Stimulated activated naive B cell treated with anti-CD40 and anti-IgM and Interleukin-4, amounts not matched to agents 10 μg/mL and 1 μg/mL and 100 μg/mL, for 72 hours (primary cell): ENCODE data around the gene LXN.

Experiments
- ATAC-seq, 2 donors: fragments of 150-1000 bp; cut with Tn5 transposase; replicated peaks; 2 replicates each; pipeline ENCODE4 v1.10.0; 2021; ENCODE audit warnings: moderate library complexity in 1 of 2
- DNase-seq: peaks from one replicate; pipeline ENCODE4 v3.0.0; 2021
- H3K27ac Mint-ChIP-seq: one replicate; pipeline ENCODE4 v1.8.0; 2022; ENCODE audit warnings: mild to moderate bottlenecking, mixed read lengths
- H3K27me3 Mint-ChIP-seq, 2 donors: one replicate each; pipeline ENCODE4 v1.8.0; 2022; ENCODE audit warnings: mixed read lengths in 2 of 2
- H3K36me3 Mint-ChIP-seq, 2 donors: one replicate each; pipeline ENCODE4 v1.8.0; 2022; ENCODE audit warnings: mixed read lengths in 2 of 2, mild to moderate bottlenecking in 1 of 2
- H3K4me1 Mint-ChIP-seq, 2 donors: one replicate each; pipeline ENCODE4 v1.8.0; 2022; ENCODE audit warnings: mixed read lengths in 2 of 2, mild to moderate bottlenecking in 1 of 2
- H3K4me3 Mint-ChIP-seq, 2 donors: one replicate each; pipeline ENCODE4 v1.8.0; 2022; ENCODE audit warnings: mild to moderate bottlenecking in 2 of 2, mixed read lengths in 2 of 2, moderate library complexity in 1 of 2
- H3K9me3 Mint-ChIP-seq, 2 donors: one replicate each; pipeline ENCODE4 v1.8.0; 2022; ENCODE audit warnings: mixed read lengths in 2 of 2, mild to moderate bottlenecking in 1 of 2

The LXN gene

GRCh38 chr3:158658889-158659288 lies 13.6 kb downstream of the LXN start:
- no peaks in the 10 kb centered on the region for H3K9me3 Mint-ChIP-seq
- peaks cover 7 to 33% of the 10 kb centered on the region in 2 donors for H3K36me3 Mint-ChIP-seq
- no peak overlapping the region for H3K4me3 Mint-ChIP-seq
- H3K4me1 Mint-ChIP-seq: no peaks in the 10 kb centered on the region
- no peak for DNase-seq
- ATAC-seq: no peak
- H3K27ac Mint-ChIP-seq: no peak overlapping the region
- H3K27me3 Mint-ChIP-seq: no peaks in the 10 kb centered on the region

- peaks cover 0 to 2% of the 10 kb centered on the region in 2 donors for H3K4me1 Mint-ChIP-seq
- ATAC-seq (no peak), DNase-seq (no peak)
- H3K4me3 Mint-ChIP-seq: no peak overlapping the region
- peaks cover 28 to 44% of the 10 kb centered on the region in 2 donors for H3K36me3 Mint-ChIP-seq
- H3K9me3 Mint-ChIP-seq: no peaks in the 10 kb centered on the region
- no peaks in the 10 kb centered on the region for H3K27me3 Mint-ChIP-seq
- H3K27ac Mint-ChIP-seq: no peak overlapping the region
Observed at GRCh38 chr3:158652463-158652862, 20.0 kb downstream of the LXN start.

DNA sequence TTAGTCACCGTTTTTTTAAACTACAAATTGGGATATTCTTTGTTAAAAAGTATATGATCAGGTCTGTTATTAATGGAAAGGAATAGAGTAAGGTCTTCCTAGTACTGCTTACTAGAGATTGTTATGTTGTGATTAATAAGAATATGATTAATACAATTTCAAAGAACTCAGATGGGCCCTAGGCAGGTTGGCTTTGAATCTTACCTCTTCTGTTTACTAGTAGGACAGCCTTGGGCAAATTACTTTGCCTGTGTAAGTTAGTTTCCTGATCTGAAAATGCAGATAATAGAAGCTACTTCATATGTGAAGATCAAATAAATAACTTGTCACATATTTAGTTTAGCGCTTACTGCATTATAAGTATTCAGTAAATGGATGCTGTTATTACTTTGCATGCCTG lies 21.3 kb downstream of the LXN start:
- DNase-seq (no peak), ATAC-seq (no peak)
- H3K4me1 Mint-ChIP-seq: peaks cover 0 to 5% of the 10 kb centered on the region in 2 donors
- no peak overlapping the region for H3K4me3 Mint-ChIP-seq
- H3K27me3 Mint-ChIP-seq: no peaks in the 10 kb centered on the region
- H3K36me3 Mint-ChIP-seq: peaks cover 26 to 37% of the 10 kb centered on the region in 2 donors
- H3K27ac Mint-ChIP-seq: no peak overlapping the region
- H3K9me3 Mint-ChIP-seq: no peaks in the 10 kb centered on the region

DNA sequence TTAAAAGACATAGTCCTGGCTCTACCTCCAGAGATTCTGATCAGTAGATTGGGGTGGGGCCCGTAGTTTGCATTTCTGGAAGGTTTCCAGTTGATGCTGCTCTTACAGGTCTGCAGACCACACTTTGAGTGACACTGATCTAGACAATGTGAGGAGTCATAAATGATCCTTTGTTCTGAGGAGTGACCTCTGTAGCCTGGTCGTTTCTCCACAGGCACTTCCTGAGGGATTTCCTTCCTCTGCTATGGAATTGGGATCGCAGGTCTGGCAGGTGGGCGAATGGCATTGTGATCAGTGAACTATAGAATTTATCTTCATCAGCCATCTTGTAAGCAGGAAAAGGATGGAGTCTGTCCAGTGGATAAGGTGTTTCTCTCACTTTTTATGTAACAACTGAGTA lies 22.7 kb downstream of the LXN start:
- Mint-ChIP-seq H3K27ac (no peak overlapping the region), H3K9me3 (no peaks in the 10 kb centered on the region), H3K4me3 (no peak overlapping the region), H3K27me3 (no peaks in the 10 kb centered on the region), H3K36me3 (peaks cover 21 to 33% of the 10 kb centered on the region in 2 donors), H3K4me1 (peaks cover 0 to 11% of the 10 kb centered on the region in 2 donors)
- ATAC-seq (no peak), DNase-seq (no peak)

DNA sequence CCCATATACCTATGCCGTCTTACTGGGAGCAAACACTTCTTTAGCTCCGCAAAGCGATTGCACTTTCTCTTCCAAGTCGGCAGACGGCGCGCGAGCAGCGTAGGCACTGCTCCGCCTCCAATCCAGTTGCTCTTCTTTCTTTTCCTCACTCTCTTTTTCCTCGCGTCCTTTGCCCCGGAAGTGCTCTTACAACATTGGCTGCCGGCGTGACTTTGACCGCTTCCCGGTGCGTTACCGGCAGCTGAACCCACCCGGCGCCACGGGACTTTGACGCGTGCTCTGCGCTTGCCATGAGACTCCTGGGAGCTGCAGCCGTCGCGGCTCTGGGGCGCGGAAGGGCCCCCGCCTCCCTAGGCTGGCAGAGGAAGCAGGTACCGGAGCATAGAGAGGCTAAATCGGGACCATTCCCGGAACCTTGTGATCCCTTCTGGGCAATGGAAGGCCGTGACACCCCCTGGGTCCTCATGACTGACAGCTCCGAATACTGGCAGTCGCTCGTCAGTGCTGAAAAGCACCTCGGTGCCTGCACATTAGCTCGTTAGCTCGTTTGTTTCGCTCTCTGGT lies 28.0 kb downstream of the LXN start, which contains the start of gene GFM1:
Gene GFM1 (plus strand): TSS at position 183 of the 564 bp plus-strand sequence. CDS start 108 bp downstream, at position 291.
- peak; percentile 96 to 99 for ATAC-seq
- Mint-ChIP-seq H3K4me1 (peaks cover 0 to 13% of the 10 kb centered on the region in 2 donors), H3K4me3 (peak within 1 kb of the TSS; percentile 95 to 99), H3K27me3 (no peaks in the 10 kb centered on the region), H3K36me3 (peaks cover 11 to 16% of the 10 kb centered on the region in 2 donors), H3K27ac (peak within 1 kb of the TSS; percentile 97), H3K9me3 (no peaks in the 10 kb centered on the region)
- peak; percentile 89 for DNase-seq

DNA sequence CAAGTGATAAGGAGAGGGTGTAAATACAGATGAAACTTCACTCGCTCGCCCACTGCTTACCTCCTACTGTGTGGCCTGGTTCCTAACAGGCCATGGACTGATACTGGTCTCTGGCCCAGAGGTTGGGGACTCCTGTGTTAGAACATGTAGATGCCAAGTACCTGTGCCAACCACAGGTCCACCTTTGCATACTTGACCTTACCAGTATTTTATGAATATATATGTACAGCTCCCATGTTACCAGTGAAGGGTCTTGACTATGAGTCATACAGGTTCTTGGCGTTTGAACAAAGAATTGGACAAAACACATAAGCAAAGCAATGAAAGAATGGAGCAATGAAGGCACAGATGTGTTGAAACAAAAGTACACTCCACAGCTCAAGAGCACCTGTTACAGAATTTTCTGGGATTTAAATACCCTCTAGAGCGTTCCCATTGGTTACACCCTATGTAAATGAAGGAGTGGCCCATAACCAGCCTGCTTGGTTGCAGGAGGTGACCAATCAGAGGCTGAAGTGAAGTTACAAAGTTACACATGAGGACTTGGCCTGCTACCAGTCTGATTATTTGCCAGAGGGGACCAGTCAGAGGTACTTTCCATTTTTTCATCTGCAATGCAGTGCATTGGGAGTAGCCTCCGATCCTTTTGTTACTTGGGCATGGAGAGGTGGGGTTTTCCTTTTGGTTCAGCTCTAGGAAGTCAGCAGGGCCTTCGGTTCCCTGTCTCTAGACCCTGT lies 29.8 kb downstream of the LXN start:
- Mint-ChIP-seq H3K27me3 (no peaks in the 10 kb centered on the region), H3K9me3 (no peaks in the 10 kb centered on the region), H3K4me3 (no peak overlapping the region), H3K36me3 (peaks cover 2 to 3% of the 10 kb centered on the region in 2 donors), H3K27ac (no peak overlapping the region), H3K4me1 (peaks cover 0 to 11% of the 10 kb centered on the region in 2 donors)
- DNase-seq: no peak
- ATAC-seq: no peak

DNA sequence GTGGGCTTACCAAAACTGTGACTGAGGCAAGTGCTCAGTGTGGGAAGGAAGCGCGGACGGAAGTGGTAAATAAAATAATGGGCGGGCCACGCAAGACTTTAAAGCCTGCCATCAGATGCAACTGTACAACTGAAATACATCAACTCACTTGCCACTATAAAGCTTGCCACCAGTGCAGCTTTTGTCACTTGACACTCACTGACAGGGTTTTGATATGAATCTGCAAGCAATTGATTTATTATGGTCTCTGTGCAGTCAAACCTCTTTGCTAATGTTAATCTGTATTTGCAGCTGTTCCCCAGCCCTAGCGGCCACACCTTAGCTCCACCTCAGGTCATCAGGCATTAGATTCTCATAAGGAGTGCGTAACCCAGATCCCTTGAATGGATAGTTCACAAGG lies 30.4 kb downstream of the LXN start:
- H3K4me3 Mint-ChIP-seq: no peak overlapping the region
- no peak overlapping the region for H3K27ac Mint-ChIP-seq
- H3K36me3 Mint-ChIP-seq: peaks cover 2% of the 10 kb centered on the region in 2 donors
- H3K27me3 Mint-ChIP-seq: no peaks in the 10 kb centered on the region
- DNase-seq (no peak), ATAC-seq (no peak)
- no peaks in the 10 kb centered on the region for H3K9me3 Mint-ChIP-seq
- peaks cover 0 to 11% of the 10 kb centered on the region in 2 donors for H3K4me1 Mint-ChIP-seq

DNA sequence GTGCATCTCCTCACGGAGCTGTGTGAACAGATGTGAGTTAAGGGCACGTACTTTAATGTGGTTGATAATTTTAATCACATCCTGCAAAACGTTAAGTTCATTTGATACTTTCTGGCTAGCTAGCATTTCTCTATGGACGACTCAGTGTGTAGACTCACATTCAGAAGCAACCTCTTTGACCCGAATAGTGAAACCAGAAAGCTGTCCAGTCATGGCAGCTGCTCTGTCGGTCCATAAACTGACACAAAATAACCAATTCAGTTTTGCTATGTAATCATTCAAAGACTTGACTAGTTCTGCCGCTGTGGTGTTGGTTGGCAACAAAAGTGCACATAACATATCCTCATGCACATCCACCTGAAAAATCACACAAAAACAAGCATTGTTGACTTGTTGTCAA lies 31.8 kb downstream of the LXN start:
- ATAC-seq (no peak), DNase-seq (no peak)

DNA sequence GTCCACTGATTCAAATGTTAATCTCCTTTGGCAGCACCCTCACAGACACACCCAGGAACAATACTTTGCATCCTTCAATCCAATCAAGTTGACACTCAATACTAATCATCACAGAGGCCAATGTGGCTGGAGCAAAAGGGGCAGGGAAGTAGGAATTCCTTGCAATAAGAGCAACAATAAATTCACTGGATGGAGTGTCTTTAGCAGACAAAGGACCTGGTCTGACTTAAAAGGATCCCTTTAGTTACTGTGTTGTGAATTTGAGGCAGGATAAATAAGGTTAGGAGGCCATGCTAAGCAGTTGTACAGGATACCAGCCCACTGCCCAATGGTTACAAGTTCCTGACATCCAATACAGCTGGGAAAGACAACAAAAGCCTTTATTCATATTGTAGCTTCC lies 40.5 kb downstream of the LXN start:
- ATAC-seq (no peak), DNase-seq (no peak)
- Mint-ChIP-seq H3K27me3 (peaks cover 32 to 52% of the 10 kb centered on the region in 2 donors), H3K4me1 (no peaks in the 10 kb centered on the region), H3K4me3 (no peak overlapping the region), H3K27ac (no peak overlapping the region), H3K36me3 (peaks cover 0 to 2% of the 10 kb centered on the region in 2 donors), H3K9me3 (peaks cover 0 to 2% of the 10 kb centered on the region in 2 donors)

More for the DNA sequence above, 31.8 kb downstream of the LXN start:
- Mint-ChIP-seq H3K4me3 (no peak overlapping the region), H3K27me3 (no peaks in the 10 kb centered on the region), H3K9me3 (peaks cover 0 to 2% of the 10 kb centered on the region in 2 donors), H3K27ac (no peak overlapping the region), H3K36me3 (peaks cover 0 to 2% of the 10 kb centered on the region in 2 donors), H3K4me1 (peaks cover 0 to 6% of the 10 kb centered on the region in 2 donors)

GRCh38 chr3:158625881-158626280 lies 46.6 kb downstream of the LXN start:
- Mint-ChIP-seq H3K27ac (no peak overlapping the region), H3K4me3 (no peak overlapping the region), H3K4me1 (no peaks in the 10 kb centered on the region), H3K36me3 (no peaks in the 10 kb centered on the region), H3K27me3 (peaks cover 31 to 34% of the 10 kb centered on the region in 2 donors), H3K9me3 (peaks cover 5% of the 10 kb centered on the region in 2 donors)
- ATAC-seq (no peak), DNase-seq (no peak)

GRCh38 chr3:158617982-158618875 lies 54.2 kb downstream of the LXN start:
- H3K27me3 Mint-ChIP-seq: peaks cover 12 to 15% of the 10 kb centered on the region in 2 donors
- no peak for DNase-seq

More at GRCh38 chr3:158617982-158618875, 54.2 kb downstream of the LXN start:
- no peaks in the 10 kb centered on the region for H3K4me1 Mint-ChIP-seq
- ATAC-seq: no peak
- no peak overlapping the region for H3K27ac Mint-ChIP-seq
- H3K36me3 Mint-ChIP-seq: no peaks in the 10 kb centered on the region
- no peak overlapping the region for H3K4me3 Mint-ChIP-seq
- peaks cover 5 to 14% of the 10 kb centered on the region in 2 donors for H3K9me3 Mint-ChIP-seq
